ENCODE data around the gene MAGIX.
A peak's percentile ranks its signal among the peaks of the same experiment; 100 is the strongest.

The MAGIX gene

GRCh38 chrX:49199315-49199595 is 36.7 kb downstream of the MAGIX start:
- TF ChIP-seq EZH2 (IDR thresholded peaks at IDR 0.05; ENCODE audit: borderline replicate concordance, low read length) (no peak), CTCF (IDR thresholded peaks at IDR 0.05; ENCODE audit: low read length) (no peak)
- no peak overlapping the region for H3K27ac ChIP-seq (ENCODE audit: low read depth, low read length, poor library complexity, severe bottlenecking)
- H2AFZ ChIP-seq (ENCODE audit: low read length) = no peak overlapping the region
- no peaks in the 10 kb centered on the region for H3K79me2 ChIP-seq (ENCODE audit: insufficient read depth, low read length)
- H3K9ac ChIP-seq (ENCODE audit: low read length) = no peak overlapping the region
- H3K36me3 ChIP-seq (ENCODE audit: insufficient read depth, low read length) = no peaks in the 10 kb centered on the region
- no peaks in the 10 kb centered on the region for H3F3A ChIP-seq (ENCODE audit: insufficient read depth, low read length)
- H3K27me3 ChIP-seq (ENCODE audit: insufficient read depth, low read length) = no peaks in the 10 kb centered on the region
- H3K4me1 ChIP-seq (ENCODE audit: insufficient read depth, low read length, severe bottlenecking) = peaks cover 10% of the 10 kb centered on the region
- no peak overlapping the region for H3K4me2 ChIP-seq (ENCODE audit: low read length)
- no peaks in the 10 kb centered on the region for H4K20me1 ChIP-seq (ENCODE audit: insufficient read depth, low read length)
- no peaks in the 10 kb centered on the region for H3K9me2 ChIP-seq (ENCODE audit: low read depth, low read length)
- H3K9me3 ChIP-seq (ENCODE audit: low read length) = no peaks in the 10 kb centered on the region
- no peak overlapping the region for H3K4me3 ChIP-seq (ENCODE audit: low read depth, low read length, poor library complexity, severe bottlenecking)

- H3K9me2 ChIP-seq (ENCODE audit: low read depth, low read length) = no peaks in the 10 kb centered on the region
- H3K9ac ChIP-seq (ENCODE audit: low read length) = peak within 1 kb of the TSS; percentile 67
- no peaks in the 10 kb centered on the region for H3F3A ChIP-seq (ENCODE audit: insufficient read depth, low read length)
- H2AFZ ChIP-seq (ENCODE audit: low read length) = no peak within 1 kb of the TSS
- TF ChIP-seq CTCF (IDR thresholded peaks at IDR 0.05; ENCODE audit: low read length) = no peak
- no peak for TF ChIP-seq EZH2 (IDR thresholded peaks at IDR 0.05; ENCODE audit: borderline replicate concordance, low read length)
- H3K4me1 ChIP-seq (ENCODE audit: insufficient read depth, low read length, severe bottlenecking) = peaks cover 10% of the 10 kb centered on the region
- no peaks in the 10 kb centered on the region for H3K27me3 ChIP-seq (ENCODE audit: insufficient read depth, low read length)
- H3K4me2 ChIP-seq (ENCODE audit: low read length) = peak within 1 kb of the TSS; percentile 83
- H4K20me1 ChIP-seq (ENCODE audit: insufficient read depth, low read length) = no peaks in the 10 kb centered on the region
- H3K27ac ChIP-seq (ENCODE audit: low read depth, low read length, poor library complexity, severe bottlenecking) = no peak within 1 kb of the TSS
- peak within 1 kb of the TSS; percentile 58 for H3K4me3 ChIP-seq (ENCODE audit: low read depth, low read length, poor library complexity, severe bottlenecking)
- no peaks in the 10 kb centered on the region for H3K36me3 ChIP-seq (ENCODE audit: insufficient read depth, low read length)
- no peaks in the 10 kb centered on the region for H3K9me3 ChIP-seq (ENCODE audit: low read length)
- no peaks in the 10 kb centered on the region for H3K79me2 ChIP-seq (ENCODE audit: insufficient read depth, low read length)
Measured at GRCh38 chrX:49199906-49200771, 37.6 kb downstream of the MAGIX start, which contains the start of gene SYP. Gene SYP, minus strand, starts transcription at chrX:49200193. Its CDS starts 7 bp downstream, at chrX:49200186.

DNA sequence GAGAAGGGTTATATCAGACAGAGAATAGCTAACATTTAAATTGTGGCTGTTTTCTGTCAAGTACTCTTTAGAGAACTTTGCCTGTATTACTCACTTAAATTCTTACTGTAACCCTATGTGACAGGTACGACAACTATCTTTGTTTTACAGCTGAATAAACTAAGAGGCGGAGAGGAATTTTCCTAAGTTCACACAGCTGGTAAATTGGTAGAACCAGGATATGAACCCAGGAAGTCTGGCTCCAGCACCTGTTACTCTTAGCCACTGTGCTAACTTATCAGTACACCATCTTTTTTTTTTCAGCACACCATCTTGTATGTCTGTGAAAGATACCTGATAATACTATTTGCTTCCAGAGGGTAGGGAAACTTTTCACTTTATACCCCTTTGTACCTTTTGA is 39.5 kb downstream of the MAGIX start:
- Histone ChIP-seq H3K79me2 (ENCODE audit: insufficient read depth, low read length) (no peaks in the 10 kb centered on the region), H3K9me2 (ENCODE audit: low read depth, low read length) (no peaks in the 10 kb centered on the region), H3K36me3 (ENCODE audit: insufficient read depth, low read length) (no peaks in the 10 kb centered on the region), H3K27me3 (ENCODE audit: insufficient read depth, low read length) (no peaks in the 10 kb centered on the region), H3K4me1 (ENCODE audit: insufficient read depth, low read length, severe bottlenecking) (peaks cover 10% of the 10 kb centered on the region), H2AFZ (ENCODE audit: low read length) (no peak overlapping the region), H3K4me2 (ENCODE audit: low read length) (no peak overlapping the region), H3F3A (ENCODE audit: insufficient read depth, low read length) (no peaks in the 10 kb centered on the region), H3K27ac (ENCODE audit: low read depth, low read length, poor library complexity, severe bottlenecking) (no peak overlapping the region), H3K9me3 (ENCODE audit: low read length) (no peaks in the 10 kb centered on the region), H4K20me1 (ENCODE audit: insufficient read depth, low read length) (no peaks in the 10 kb centered on the region), H3K4me3 (ENCODE audit: low read depth, low read length, poor library complexity, severe bottlenecking) (no peak overlapping the region), H3K9ac (ENCODE audit: low read length) (no peak overlapping the region)
- TF ChIP-seq EZH2 (IDR thresholded peaks at IDR 0.05; ENCODE audit: borderline replicate concordance, low read length) (no peak), CTCF (IDR thresholded peaks at IDR 0.05; ENCODE audit: low read length) (no peak)

Data from OCI-LY1 (cell line).